HepG2 (cell line): ENCODE measurements around the gene PRR14. TPM values are rescaled to one million over a fixed set of nuclear protein-coding genes. Genes with fewer than 3 reads are reported as not detected.

ENCODE experiments used
- CBFB ChIP-seq: sonication (generic); formaldehyde crosslinking; IDR thresholded peaks from 2 replicates; pipeline ENCODE4 v1.4.0; 2020; ENCODE audit warnings: missing genetic modification reagents
- CHCHD3 ChIP-seq: sonication (generic); formaldehyde crosslinking; IDR thresholded peaks from 2 replicates; pipeline ENCODE4 v1.8.0; 2022; ENCODE audit warnings: mild to moderate bottlenecking, missing genetic modification reagents, moderate library complexity
- HDAC2 ChIP-seq: sonication (generic); formaldehyde crosslinking; IDR thresholded peaks from 2 replicates; pipeline ENCODE4 v1.4.0; 2020; ENCODE audit warnings: missing genetic modification reagents
- KDM3A ChIP-seq: IDR thresholded peaks from 2 replicates; pipeline ENCODE4 v1.6.1; 2018; ENCODE audit warnings: low read depth, missing compliant biosample characterization
- PRPF4 ChIP-seq: fragments of 200-400 bp; formaldehyde crosslinking; IDR thresholded peaks from 2 replicates; pipeline ENCODE4 v1.6.1; 2016; ENCODE audit warnings: low read length, low read depth; ENCODE audit not compliant: poor library complexity, severe bottlenecking
- RAD21 ChIP-seq: fragments of 450-650 bp; formaldehyde crosslinking; IDR thresholded peaks from 2 replicates; pipeline ENCODE4 v1.5.0; 2020; ENCODE audit warnings: mild to moderate bottlenecking
- REPIN1 ChIP-seq: sonication (generic); formaldehyde crosslinking; IDR thresholded peaks from 2 replicates; pipeline ENCODE4 v1.8.0; 2022; ENCODE audit warnings: missing genetic modification reagents, low read depth, mild to moderate bottlenecking, borderline replicate concordance
- RXRB ChIP-seq: IDR thresholded peaks from 2 replicates; pipeline ENCODE4 v1.6.1; 2016; ENCODE audit warnings: borderline replicate concordance, missing genetic modification reagents, missing compliant biosample characterization
- SKI ChIP-seq: fragments of 450-650 bp; IDR thresholded peaks from one replicate; pipeline ENCODE4 v1.6.1; 2018; ENCODE audit warnings: mild to moderate bottlenecking; ENCODE audit not compliant: partially characterized antibody
- SP2 ChIP-seq: sonication (generic); formaldehyde crosslinking; IDR thresholded peaks from 2 replicates; pipeline ENCODE4 v1.5.1; 2020; ENCODE audit warnings: mild to moderate bottlenecking, missing genetic modification reagents
- U2AF2 ChIP-seq: fragments of 200-400 bp; formaldehyde crosslinking; IDR thresholded peaks from 2 replicates; pipeline ENCODE4 v1.6.1; 2017; ENCODE audit warnings: low read depth, mild to moderate bottlenecking, low read length
- XRCC5 ChIP-seq: fragments of 200-400 bp; formaldehyde crosslinking; optimal IDR thresholded peaks from 2 replicates; pipeline ENCODE3; 2017; ENCODE audit warnings: mild to moderate bottlenecking, low read length
- ZFX ChIP-seq: sonication (generic); formaldehyde crosslinking; IDR thresholded peaks from 2 replicates; pipeline ENCODE4 v1.4.0; 2020; ENCODE audit warnings: mild to moderate bottlenecking, low read depth, missing genetic modification reagents, moderate library complexity
- ZKSCAN8 ChIP-seq: IDR thresholded peaks from 2 replicates; pipeline ENCODE4 v1.6.1; 2016; ENCODE audit warnings: borderline replicate concordance, missing genetic modification reagents, missing compliant biosample characterization
- ZMYM4 ChIP-seq: sonication (generic); formaldehyde crosslinking; IDR thresholded peaks from 2 replicates; pipeline ENCODE4 v1.8.1; 2023; ENCODE audit warnings: mild to moderate bottlenecking, missing genetic modification reagents
- ZNF501 ChIP-seq: sonication (generic); formaldehyde crosslinking; IDR thresholded peaks from 2 replicates; pipeline ENCODE4 v1.5.1; 2020; ENCODE audit warnings: mild to moderate bottlenecking, moderate library complexity, missing genetic modification reagents
- ZNF777 ChIP-seq: sonication (generic); formaldehyde crosslinking; IDR thresholded peaks from 2 replicates; pipeline ENCODE4 v1.4.0; 2020; ENCODE audit warnings: missing genetic modification reagents
- polyA plus RNA-seq, 8 experiments: library from polyadenylated mRNA; depleted of rRNA in 3 of 8; stranded (reverse) in 7 of 8; unstranded in 1 of 8; fragments of >200 nt; fragmentation: Illumina TruSeq in 4 of 8; extraction: Trizol in 4 of 8; gene quantifications; 2 replicates each; pipeline versions ENCODE4 v1.2.1 to v1.2.3, GENCODE V29; 2011 to 2016; ENCODE audit warnings: low read depth in 4 of 8, missing spikeins in 1 of 8, mixed read lengths in 1 of 8; ENCODE audit not compliant: insufficient read depth in 1 of 8
- total RNA-seq, 5 experiments: library from RNA; depleted of rRNA; stranded (reverse); fragments of >200 nt; fragmentation: Illumina TruSeq; extraction: Trizol; gene quantifications; 2 replicates each; pipeline ENCODE4 v1.2.3, GENCODE V29; 2016; ENCODE audit warnings: low read depth in 1 of 5
- TF ChIP-seq, protein P1 (sequence below): IDR thresholded peaks from 2 replicates; pipeline ENCODE4 v1.6.1; 2016; ENCODE audit warnings: low read depth
- TF ChIP-seq, protein P2 (sequence below): sonication (generic); IDR thresholded peaks from 2 replicates; pipeline ENCODE4 v1.6.1; 2016; ENCODE audit warnings: low read depth, borderline replicate concordance
- TF ChIP-seq, protein P3 (sequence below): sonication (generic); formaldehyde crosslinking; conservative IDR thresholded peaks from 2 replicates; pipeline ENCODE4 v1.4.0; 2020; ENCODE audit warnings: missing genetic modification reagents
- TF ChIP-seq, protein P4 (sequence below): IDR thresholded peaks from 2 replicates; pipeline ENCODE4 v1.6.1; 2012; ENCODE audit warnings: inconsistent platforms
- TF ChIP-seq, protein P5 (sequence below): sonication (generic); formaldehyde crosslinking; IDR thresholded peaks from 2 replicates; pipeline ENCODE4 v1.4.0; 2020; ENCODE audit warnings: missing genetic modification reagents, mild to moderate bottlenecking, borderline replicate concordance

PRR14 gene
- total and polyA plus RNA-seq, 2 of the 13 experiments (the other 11 are each of a cell fraction or from before 2014, with no cell fraction given), result 8.4 to 11.0 TPM

DNA sequence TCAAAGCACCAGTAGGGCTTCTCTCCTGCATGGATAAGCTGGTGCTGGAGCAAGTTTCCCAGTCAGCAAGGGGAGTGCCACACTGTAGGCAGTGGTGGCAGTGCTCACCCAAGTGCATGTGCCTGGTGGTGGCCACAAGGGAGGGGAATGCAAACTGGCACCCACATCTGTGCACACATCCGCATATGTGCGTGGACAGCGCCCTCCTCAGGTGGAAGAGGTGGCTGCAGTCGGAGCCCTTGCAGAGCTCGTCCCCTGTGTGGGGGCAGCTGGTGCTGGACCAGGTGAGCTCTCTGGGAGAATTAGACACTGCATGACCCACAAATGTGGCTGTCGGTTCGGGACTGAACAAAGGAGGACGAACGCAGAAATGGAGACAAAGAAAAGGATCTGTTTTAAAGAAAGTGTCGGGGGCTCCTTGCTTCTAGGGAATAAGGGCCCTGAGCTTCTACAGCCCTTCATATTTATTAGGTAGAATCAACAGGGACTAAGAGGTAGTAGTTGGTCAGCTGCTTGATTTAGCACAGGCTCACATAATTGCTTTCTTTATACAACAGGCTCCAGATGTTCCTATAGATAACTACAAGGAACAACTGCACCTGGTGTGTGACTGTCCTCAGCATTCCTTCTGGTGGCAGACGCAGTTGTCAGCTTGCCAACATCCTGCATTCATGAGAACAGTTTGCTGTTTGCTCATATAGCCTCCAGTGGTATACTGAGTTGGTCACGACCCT lies 35.2 kb upstream of the PRR14 start (continued):
- TF ChIP-seq, protein P1, sequence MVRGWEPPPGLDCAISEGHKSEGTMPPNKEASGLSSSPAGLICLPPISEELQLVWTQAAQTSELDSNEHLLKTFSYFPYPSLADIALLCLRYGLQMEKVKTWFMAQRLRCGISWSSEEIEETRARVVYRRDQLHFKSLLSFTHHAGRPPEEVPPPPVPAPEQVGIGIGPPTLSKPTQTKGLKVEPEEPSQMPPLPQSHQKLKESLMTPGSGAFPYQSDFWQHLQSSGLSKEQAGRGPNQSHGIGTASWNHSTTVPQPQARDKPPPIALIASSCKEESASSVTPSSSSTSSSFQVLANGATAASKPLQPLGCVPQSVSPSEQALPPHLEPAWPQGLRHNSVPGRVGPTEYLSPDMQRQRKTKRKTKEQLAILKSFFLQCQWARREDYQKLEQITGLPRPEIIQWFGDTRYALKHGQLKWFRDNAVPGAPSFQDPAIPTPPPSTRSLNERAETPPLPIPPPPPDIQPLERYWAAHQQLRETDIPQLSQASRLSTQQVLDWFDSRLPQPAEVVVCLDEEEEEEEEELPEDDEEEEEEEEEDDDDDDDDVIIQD (CRISPR knock-in tag), result peak; percentile 50; the same call in 1 of the 2 replicates
- TF ChIP-seq CBFB (CRISPR knock-in tag) (0 out of 2 replicates have a peak, but pooled peaks have one; percentile 34), KDM3A (CRISPR knock-in tag) (0 out of 2 replicates have a peak, but pooled peaks have one; percentile 27), SKI (no peak), ZNF777 (CRISPR knock-in tag) (no peak), RAD21 (CRISPR knock-in tag) (peak; percentile 97), PRPF4 (no peak), HDAC2 (CRISPR knock-in tag) (peak; percentile 61; the same call in 1 of the 2 replicates), ZFX (0 out of 2 replicates have a peak, but pooled peaks have one; percentile 22), XRCC5 (peak; percentile 83), ZNF501 (CRISPR knock-in tag) (peak; percentile 73), REPIN1 (CRISPR knock-in tag) (peak; percentile 77; the same call in 1 of the 2 replicates), ZKSCAN8 (CRISPR knock-in tag) (0 out of 2 replicates have a peak, but pooled peaks have one; percentile 31), CHCHD3 (CRISPR knock-in tag) (no peak), RXRB (CRISPR knock-in tag) (peak; percentile 30; the same call in 1 of the 2 replicates), U2AF2 (no peak), SP2 (peak; percentile 39; the same call in 1 of the 2 replicates), ZMYM4 (CRISPR knock-in tag) (no peak)
- TF ChIP-seq, protein P2, sequence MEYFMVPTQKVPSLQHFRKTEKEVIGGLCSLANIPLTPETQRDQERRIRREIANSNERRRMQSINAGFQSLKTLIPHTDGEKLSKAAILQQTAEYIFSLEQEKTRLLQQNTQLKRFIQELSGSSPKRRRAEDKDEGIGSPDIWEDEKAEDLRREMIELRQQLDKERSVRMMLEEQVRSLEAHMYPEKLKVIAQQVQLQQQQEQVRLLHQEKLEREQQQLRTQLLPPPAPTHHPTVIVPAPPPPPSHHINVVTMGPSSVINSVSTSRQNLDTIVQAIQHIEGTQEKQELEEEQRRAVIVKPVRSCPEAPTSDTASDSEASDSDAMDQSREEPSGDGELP, result peak; percentile 35; the same call in 1 of the 2 replicates
- TF ChIP-seq, protein P3, sequence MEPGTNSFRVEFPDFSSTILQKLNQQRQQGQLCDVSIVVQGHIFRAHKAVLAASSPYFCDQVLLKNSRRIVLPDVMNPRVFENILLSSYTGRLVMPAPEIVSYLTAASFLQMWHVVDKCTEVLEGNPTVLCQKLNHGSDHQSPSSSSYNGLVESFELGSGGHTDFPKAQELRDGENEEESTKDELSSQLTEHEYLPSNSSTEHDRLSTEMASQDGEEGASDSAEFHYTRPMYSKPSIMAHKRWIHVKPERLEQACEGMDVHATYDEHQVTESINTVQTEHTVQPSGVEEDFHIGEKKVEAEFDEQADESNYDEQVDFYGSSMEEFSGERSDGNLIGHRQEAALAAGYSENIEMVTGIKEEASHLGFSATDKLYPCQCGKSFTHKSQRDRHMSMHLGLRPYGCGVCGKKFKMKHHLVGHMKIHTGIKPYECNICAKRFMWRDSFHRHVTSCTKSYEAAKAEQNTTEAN (CRISPR knock-in tag), result no peak
- TF ChIP-seq, protein P4, sequence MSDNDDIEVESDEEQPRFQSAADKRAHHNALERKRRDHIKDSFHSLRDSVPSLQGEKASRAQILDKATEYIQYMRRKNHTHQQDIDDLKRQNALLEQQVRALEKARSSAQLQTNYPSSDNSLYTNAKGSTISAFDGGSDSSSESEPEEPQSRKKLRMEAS, result peak; percentile 44; the same call in 1 of the 2 replicates
- TF ChIP-seq, protein P5, sequence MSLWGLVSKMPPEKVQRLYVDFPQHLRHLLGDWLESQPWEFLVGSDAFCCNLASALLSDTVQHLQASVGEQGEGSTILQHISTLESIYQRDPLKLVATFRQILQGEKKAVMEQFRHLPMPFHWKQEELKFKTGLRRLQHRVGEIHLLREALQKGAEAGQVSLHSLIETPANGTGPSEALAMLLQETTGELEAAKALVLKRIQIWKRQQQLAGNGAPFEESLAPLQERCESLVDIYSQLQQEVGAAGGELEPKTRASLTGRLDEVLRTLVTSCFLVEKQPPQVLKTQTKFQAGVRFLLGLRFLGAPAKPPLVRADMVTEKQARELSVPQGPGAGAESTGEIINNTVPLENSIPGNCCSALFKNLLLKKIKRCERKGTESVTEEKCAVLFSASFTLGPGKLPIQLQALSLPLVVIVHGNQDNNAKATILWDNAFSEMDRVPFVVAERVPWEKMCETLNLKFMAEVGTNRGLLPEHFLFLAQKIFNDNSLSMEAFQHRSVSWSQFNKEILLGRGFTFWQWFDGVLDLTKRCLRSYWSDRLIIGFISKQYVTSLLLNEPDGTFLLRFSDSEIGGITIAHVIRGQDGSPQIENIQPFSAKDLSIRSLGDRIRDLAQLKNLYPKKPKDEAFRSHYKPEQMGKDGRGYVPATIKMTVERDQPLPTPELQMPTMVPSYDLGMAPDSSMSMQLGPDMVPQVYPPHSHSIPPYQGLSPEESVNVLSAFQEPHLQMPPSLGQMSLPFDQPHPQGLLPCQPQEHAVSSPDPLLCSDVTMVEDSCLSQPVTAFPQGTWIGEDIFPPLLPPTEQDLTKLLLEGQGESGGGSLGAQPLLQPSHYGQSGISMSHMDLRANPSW (CRISPR knock-in tag), result 0 out of 2 replicates have a peak, but pooled peaks have one; percentile 56
